HG03108 (cell line): Measurements from ENCODE around the gene PRR23E.

ENCODE experiments used
- ATAC-seq: cut with Tn5 transposase; IDR thresholded peaks from one replicate; pipeline ENCODE4 v1.9.1; 2021; ENCODE audit warnings: moderate library complexity; ENCODE audit not compliant: unreplicated experiment

The PRR23E gene

DNA sequence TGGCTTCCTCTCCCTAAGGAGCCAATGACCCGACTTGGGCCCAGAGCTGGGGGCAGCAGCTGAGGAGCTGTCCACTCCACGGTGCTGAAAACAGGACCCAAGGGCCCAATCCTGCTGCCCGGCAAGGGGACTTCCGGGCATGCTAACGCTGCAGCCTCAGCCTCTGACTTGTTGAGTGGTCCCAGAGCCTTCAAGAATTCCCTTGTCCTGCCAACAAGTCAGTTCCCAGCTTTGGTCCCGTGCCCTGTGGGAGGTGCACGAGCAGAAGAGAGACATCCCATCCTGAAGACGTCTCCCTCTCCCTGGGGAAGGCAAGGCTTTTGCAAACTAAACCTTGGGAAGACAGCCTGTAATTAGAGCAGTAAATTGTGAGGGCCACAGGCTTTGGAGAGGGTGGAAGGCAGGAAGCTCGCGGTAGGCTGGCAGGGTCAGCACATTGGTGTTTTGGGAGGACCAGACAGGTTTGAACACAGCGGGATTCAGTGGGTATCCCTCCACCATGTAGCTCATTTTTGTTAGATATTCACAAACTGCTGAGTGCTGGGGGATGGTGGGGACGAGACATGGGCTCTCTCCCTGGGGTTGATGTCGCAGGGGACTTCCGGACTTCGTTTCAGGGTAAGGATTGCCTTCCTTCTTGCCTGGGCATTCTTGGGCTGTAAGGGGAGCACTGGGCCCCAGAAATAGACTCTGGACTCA lies 29.8 kb upstream of the PRR23E start:
- no peak for ATAC-seq

DNA sequence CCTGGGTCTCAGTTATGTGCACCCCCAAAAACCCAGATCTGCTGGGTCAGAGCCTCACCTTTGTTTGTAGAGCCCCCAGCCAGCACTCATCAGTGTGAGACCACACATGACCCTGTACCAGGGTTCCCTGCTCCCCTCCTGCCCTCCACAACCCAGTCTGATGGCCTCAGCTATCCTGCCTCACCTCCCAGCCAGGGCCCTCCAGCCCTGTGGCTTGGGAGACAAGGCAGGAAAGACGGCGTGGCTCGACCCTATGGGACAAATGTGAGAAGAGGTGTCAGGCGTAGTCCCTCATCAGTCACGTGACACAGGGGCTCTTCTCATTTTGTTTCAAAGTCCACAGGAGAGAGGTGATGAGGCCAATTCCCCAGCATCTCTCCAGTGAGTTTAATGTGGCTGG lies 28.3 kb upstream of the PRR23E start:
- ATAC-seq = no peak

DNA sequence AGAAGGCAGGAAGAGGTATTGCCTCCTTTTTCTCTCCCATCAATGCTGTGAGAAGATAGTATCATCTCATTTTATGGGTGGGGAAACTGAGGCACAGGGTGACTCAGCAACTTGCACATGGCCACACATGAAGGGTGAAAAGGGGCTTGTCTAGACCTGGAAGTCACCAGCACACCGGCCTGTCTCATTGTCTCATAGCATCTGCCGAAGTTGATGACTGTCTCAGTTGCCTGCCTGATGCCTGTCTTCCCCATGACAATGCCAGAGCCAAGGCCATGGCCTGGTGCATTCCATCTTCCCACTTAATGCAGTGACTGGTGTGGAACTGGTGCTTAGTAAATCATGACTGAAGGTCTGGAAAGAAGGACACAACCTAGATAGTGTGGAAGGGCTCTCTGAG lies 27.9 kb upstream of the PRR23E start:
- no peak for ATAC-seq

DNA sequence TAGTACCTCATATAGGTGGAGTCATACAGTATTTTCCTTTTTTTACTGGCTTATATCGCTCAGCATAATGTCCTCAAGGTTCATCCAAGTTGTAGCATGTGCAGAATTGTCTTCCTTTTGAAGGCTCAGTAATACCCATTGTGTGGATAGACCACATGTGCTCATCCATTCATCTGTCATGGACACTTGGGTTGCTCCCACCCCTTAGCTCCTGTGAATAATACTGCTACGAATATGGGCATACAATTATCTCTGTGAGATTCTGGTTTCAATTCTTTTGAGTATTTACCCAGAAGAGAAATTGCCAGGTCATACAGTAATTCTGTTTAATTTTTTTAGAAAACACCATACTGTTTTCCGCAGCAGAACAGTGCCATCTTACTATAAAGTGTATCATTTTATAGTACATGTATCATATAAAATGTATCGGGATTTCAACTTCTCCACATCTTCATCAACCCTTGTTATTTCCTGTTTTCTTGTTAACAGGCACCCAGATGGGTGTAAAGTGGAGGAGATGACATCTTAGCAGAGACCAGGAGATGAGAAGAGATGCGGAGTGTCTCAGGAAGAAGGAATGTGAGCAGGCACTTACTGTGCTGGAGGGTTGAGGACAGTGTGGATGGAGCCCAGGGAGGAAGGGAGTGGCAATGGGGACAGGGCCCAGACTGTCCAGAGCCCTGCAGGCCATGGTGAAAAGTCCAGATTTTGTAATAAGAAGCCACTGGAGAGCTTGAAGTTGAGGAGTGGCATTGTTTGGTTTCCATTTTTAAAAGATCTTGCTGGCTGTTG lies 27.0 kb upstream of the PRR23E start:
- ATAC-seq = no peak

DNA sequence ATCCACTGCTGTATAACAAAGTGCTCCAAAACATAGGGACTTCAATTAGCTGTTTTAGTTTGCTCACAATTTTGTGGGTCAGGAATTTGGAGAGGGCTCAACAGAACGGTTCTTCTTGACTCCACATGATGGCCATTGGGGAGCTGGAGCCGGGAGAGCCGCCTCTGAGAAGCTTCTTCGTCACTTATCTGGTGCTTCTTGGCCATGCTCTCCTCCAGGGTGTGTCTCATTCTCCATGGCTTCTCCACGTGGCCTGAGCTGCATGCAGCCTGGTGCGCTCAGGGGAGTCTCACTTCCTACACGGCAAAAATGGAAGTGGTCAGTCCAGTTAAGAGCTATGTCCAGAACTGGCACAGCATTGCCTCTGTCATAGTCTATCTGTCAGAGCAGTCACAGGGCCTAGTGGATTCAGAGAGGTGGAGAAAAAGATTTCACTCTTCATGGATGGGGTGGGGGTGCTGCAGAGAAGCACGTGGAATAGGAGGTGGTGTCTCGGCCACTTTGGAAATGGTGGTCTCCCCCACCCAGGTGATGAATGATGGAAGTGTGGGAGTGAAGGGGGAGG lies 26.3 kb upstream of the PRR23E start:
- ATAC-seq = no peak

DNA sequence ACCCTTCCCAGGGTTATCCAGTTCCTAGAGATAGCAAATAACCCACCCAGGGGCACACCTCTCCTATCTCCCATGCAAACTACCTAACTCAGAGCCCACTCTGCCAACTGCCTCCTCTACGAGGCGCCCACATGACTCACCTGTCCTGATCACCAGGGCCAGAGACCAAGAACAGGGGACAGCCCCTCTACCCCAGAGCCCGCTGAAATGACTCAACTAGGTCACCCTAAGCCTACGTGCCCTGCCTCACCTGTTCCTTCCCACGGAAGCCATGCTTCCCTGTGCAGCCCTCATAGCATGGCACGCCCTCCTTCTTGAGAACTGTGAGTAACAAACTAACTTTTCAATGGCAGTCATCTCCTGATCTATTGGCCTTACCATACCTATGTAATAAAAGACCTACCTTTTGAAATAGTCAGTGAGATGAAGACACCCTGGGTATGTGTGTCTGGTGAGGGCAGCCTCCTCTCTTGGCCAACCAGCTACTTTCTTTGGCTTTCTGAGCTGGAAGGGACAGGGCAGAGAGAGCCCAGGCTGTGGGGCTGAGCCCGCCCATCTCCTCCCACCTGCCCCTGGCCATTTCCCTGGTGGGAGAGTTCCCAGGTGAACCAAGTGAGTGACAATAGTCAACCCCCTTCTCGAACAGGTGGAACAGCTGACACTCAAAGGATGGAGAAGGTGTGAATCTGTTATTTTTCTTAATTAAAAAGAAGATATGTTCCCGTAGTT lies 25.5 kb upstream of the PRR23E start:
- no peak for ATAC-seq

DNA sequence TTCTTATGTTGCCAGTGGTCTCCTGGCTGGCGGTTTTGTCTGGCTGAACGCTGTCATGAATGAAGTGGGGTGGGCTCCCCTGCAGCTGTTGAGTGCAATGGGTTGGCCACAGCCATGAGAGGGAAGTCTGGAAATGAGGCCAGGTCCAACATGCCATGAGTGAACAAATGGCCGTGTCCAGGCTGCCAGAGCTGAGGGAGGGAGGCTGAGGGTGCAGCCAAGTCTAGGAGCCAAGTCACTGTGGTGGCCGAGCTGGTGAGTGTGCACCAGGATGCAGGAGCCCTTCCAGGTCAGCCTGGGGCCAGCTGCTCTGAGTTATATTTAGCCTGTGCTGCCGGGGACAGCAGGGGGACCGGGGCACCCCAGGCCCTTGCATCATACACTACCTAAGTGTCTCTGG lies 24.7 kb upstream of the PRR23E start:
- no peak for ATAC-seq

DNA sequence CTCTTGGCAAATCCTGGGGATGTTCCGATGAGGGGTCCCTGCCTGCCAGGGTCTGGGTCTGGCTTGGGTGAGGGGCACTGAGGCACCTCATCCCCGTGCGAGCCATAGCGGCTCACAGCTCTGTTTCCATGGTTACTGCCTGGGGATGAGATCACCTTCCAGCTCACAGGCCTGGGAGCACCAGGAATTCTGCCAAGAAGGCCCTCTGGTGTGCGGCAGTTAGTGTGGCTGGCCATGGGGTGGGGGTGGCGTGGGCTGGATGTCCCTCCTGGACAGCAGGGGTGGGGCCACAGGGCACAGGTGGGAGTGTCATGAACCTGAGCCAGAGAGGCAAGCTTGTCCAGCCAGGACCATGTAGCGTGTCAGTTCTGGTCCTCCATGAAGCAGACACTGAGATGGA lies 22.1 kb upstream of the PRR23E start:
- no peak for ATAC-seq

DNA sequence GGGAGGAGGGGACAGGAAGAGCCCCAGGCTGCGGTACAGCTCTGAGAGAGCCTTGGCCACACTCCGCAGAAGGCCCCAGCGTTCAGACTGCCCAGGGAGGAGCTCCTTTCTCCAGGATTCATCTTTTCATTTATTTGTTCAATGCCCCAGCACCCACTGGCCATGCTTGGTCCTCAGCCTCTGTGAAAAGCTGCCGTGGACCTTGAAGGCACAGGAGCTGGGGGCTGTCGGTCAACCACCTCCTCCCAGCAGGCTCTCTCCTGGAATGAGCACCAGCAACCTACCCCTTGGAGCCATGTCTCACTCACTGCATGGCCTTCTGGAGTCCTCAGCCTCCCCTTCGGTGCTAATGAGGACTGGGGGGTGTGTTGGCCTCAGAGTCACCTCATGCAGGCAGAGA lies 21.6 kb upstream of the PRR23E start:
- ATAC-seq = no peak

DNA sequence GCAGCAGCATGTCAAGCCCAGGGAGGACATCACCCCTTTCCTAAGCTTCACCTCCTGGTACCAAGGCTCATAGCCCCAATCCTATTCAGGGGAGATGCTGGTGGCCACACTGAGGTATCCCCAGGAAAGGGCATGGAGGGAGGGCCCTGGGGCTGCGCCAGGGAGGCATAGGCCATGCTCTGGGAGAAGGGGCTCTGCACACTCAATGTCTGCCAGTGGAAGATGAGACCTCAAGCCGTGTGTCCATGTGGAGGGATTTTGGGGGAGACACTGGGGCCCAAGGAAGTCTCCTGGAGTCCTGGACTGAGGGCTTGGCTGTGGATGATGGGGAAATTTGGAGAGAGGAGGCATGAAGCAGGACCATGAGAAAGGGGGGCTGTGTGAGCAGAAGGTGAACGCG lies 21.2 kb upstream of the PRR23E start:
- ATAC-seq = no peak

DNA sequence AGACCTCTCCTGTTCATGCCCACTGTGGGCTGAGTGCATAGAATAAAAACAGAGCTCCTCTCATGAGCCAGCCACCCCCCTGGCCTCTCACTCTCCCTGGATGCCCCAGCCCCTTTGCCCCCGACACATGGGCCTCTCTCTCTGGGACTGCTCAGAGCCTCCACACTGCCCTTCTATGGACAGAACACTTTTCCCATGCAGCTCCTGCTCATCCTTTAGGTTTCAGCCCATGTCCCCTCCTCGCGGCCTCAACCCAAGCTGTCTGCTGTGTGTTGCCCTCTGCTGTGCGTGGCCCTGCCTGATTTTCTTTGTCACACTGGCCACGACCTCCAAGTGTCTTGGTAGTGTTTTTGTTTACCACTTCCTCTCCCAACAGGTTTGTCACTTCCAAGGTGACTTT lies 20.7 kb upstream of the PRR23E start:
- no peak for ATAC-seq

DNA sequence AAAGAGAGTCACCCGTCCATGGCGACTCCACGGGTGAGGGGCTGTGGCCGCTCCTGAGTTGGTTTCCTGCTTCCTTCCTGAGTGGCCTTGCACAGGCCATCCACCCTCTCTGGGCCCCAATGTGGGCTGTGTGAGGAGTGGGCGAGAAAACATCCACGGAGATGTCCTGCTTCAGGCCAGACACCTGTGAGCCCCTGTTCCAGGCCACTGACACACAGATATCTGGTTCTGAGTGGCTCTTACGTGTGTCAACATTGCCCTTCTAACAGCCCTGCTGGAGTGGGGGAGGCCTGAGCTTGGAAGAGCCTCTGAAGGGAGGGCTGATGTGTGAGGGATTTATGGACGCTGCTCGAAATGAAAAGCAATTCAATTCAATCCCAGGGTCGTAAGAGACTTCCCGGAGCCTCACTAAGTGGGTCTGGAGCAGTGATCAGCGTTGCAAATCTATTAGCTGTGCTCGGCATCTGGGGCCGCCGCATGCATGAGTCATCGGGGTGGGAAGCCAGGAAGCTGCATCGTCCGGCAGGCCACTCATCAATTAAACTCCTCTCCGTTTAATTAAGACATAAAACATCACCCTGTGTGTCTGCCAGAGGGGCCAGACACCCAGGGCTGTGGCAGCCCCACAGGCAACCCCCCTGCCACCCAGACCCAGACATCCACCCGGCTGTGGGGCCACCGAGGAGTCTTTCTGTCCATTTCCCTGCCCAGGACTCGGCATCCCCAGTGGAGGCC lies 20.0 kb upstream of the PRR23E start:
- ATAC-seq = no peak

DNA sequence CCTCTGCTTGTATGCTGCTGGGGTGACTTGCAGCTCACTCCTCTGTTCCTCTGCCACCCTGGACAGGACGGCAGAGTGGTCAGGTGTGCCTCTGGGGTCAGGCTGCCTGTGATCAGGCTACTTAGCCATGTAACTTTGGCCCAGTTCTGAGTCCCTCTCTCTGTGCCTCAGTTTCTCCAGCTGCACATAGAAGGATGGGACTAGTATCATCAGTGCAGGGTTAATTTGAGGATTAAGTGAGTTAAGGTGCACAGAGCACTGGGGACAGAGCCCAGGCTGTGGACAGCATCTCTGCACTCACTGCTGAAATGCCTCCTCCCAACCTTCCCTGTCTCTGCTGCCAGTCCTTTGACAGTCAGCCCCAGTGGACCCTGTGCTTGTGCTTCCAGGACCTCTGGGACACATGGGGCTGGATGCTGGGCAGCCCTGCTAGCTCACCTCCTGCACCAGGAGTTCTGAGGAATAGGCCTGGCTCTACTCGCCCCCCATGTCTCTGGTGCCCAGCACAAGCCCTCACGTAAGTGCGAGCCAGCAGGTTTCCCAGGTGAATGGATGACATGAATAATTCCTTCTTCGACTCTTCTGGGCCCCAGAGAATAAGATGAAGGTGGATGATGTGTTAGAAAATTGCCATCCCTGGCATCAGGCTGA lies 19.3 kb upstream of the PRR23E start:
- ATAC-seq = no peak

DNA sequence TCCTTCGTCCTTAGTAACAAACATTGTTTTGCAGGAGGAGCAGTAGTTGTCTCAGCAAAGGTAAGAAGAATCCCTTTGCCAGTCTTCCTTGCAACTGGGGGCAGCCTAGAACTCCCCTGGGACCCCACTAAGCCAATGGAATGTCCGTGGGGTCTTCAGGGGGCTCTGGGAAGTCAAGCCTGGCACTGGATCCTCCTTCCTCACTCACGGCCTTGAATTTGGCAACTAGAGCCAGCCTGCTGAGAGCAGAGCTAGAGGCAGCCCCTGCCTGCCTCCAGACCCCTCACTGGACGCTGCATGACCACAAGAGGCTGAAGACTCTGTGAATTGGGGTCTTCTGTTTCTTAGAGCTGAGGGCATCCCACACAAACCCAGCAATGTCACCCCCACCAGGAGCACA lies 18.6 kb upstream of the PRR23E start:
- ATAC-seq = no peak

DNA sequence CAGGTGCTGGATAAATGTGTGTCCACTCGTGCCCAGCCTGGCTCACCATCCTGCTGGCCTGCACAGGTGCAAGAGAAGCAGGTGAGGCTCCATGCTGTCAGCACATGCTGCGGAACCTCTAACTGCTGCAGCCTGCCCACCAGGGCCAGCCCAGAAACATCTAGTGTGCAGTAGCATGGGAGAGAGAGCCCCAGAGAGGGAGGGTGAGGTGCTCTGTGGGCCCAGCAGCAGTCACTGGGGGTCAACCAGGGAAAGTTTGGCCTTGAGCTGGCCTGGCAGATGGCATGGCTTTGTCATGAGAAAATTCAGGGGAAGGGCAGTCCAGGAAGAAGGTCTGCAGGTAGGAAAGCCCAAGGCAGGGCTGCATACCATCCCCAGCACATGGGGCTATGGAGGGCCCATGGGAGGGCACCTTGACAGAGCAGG lies 18.2 kb upstream of the PRR23E start:
- ATAC-seq = no peak

DNA sequence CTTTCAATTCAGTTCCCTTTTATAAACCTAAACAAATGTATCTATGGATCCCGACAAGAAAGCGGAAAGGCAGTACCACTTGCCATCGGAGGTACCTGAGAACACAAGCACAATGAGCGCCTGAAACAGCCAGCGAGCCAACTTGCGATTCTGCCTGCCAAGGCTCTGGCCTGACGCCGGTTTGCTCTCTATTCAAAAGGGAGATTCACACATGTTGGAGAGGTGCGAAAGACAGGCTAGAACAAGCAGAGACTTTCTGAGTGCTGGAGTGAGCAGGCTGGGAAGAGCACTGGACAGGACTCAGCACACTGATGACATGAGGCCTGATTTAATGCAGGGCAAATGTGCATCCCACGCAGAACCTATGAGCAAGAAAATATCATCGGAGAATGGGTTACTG lies 17.7 kb upstream of the PRR23E start:
- ATAC-seq = no peak

DNA sequence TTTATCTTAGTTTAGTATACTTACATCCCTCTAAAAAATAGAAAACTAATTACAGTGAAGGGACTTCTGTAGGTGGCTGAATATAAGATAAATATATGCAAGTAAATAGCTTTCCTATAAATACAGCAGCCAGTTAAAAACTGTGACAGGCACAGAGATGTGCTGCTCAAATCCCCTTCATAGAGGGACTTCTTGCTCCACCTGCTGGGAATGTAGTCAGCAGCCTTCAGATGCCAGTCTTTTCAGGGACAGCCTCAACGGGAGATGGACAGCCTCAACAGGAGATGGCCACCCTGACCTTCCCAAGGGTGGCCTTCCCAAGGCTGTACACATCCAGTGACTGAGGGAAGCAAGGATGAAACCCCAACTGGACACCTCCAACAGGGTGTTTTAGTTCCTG lies 15.7 kb upstream of the PRR23E start:
- no peak for ATAC-seq

DNA sequence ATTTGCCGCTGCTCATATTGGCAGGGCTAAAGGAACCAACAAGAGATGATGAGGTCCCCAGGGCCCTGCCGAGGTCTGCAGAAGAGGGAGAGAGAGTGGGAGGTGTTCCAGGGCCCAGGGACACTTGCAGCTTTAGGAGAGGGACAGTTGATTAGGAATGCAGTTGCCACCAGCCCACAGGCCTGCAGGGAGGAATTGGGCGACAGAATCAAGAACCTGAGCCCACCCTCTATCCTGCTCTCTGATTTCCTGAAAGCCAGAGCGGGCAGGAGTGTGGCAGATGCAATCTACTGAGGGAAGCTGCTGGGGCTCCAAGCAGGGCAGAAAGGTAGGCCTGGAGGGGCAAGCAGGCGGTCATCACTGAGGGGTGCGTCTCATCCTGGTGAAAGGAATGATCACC lies 12.1 kb upstream of the PRR23E start:
- ATAC-seq = no peak

DNA sequence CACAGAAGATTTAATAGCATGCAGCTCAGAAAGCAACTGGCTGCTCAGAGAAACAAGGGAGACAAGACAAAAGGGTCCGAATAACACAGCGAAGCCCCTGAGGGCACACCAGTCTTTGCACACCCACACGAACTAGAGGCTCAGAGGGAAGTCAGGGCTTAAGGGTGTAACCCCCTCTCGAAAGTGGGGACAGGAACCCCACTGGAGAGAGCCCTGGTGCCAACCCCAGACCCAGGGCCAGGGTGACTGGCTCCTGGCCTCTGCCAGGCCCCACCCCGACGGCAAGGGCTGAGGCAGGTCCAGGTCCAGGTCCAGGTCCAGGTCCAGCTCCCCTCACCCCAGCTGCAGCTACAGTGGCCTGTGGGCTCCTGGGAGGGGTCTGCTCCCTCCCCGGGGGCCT lies 10.5 kb upstream of the PRR23E start:
- ATAC-seq = no peak
